H1 (cell line): ENCODE measurements around the gene VSIG10. TPM values are rescaled to one million over a fixed set of nuclear protein-coding genes. Genes with fewer than 3 reads are reported as not detected.
A peak's percentile ranks its signal among the peaks of the same experiment; 100 is the strongest.

Experiments
- ASH2L ChIP-seq: fragments of 200-600, 300-600 bp; sonication (generic); IDR thresholded peaks from one replicate; pipeline ENCODE4 v1.7.1; 2017; ENCODE audit warnings: low read length
- ATF2 ChIP-seq: IDR thresholded peaks from 2 replicates; pipeline ENCODE4 v1.6.1; 2012; ENCODE audit warnings: low read length, inconsistent platforms
- CHD2 ChIP-seq: IDR thresholded peaks from 2 replicates; pipeline ENCODE4 v1.6.1; 2012; ENCODE audit warnings: low read length, improper control_type of control experiment
- CREB1 ChIP-seq: IDR thresholded peaks from 2 replicates; pipeline ENCODE4 v1.6.1; 2012; ENCODE audit warnings: inconsistent platforms
- E2F6 ChIP-seq: IDR thresholded peaks from 2 replicates; pipeline ENCODE4 v1.6.1; 2012; ENCODE audit warnings: inconsistent platforms
- EGR1 ChIP-seq: IDR thresholded peaks from 2 replicates; pipeline ENCODE4 v1.6.1; 2011; ENCODE audit warnings: low read depth, low read length, borderline replicate concordance
- EP300 ChIP-seq, 2 experiments: IDR thresholded peaks; 1 replicate in 1 of 2; 2 replicates in 1 of 2; pipeline ENCODE4 v1.6.1; 2011 to 2012; ENCODE audit warnings: low read depth in 2 of 2, low read length in 2 of 2, mild to moderate bottlenecking in 2 of 2, borderline replicate concordance in 1 of 2, inconsistent platforms in 1 of 2, moderate library complexity in 1 of 2
- EZH2 ChIP-seq: fragments of 200-600 bp; sonication (generic); IDR thresholded peaks from 2 replicates; pipeline ENCODE4 v1.7.1; 2012; ENCODE audit warnings: low read depth, mild to moderate bottlenecking, moderate library complexity, low read length, inconsistent platforms; ENCODE audit not compliant: severe bottlenecking
- GABPA ChIP-seq: IDR thresholded peaks from 2 replicates; pipeline ENCODE4 v1.6.1; 2011; ENCODE audit warnings: mild to moderate bottlenecking, low read length, moderate library complexity, borderline replicate concordance; ENCODE audit not compliant: insufficient read depth
- JUN ChIP-seq: IDR thresholded peaks from 2 replicates; pipeline ENCODE4 v1.6.1; 2011; ENCODE audit warnings: low read depth, mild to moderate bottlenecking, improper control_type of control experiment, low read length
- JUND ChIP-seq: IDR thresholded peaks from 2 replicates; pipeline ENCODE4 v1.6.1; 2011; ENCODE audit warnings: mild to moderate bottlenecking, improper control_type of control experiment, low read length
- KDM4A ChIP-seq: IDR thresholded peaks from one replicate; pipeline ENCODE4 v1.7.1; 2012; ENCODE audit warnings: low read depth, mild to moderate bottlenecking, moderate library complexity, low read length, inconsistent platforms; ENCODE audit not compliant: severe bottlenecking
- MAX ChIP-seq: IDR thresholded peaks from 2 replicates; pipeline ENCODE4 v1.6.1; 2012; ENCODE audit warnings: inconsistent platforms
- NRF1 ChIP-seq: IDR thresholded peaks from 2 replicates; pipeline ENCODE4 v1.6.1; 2011; ENCODE audit warnings: mild to moderate bottlenecking, low read depth, low read length, improper control_type of control experiment
- PHF8 ChIP-seq: fragments of 200-600 bp; sonication (generic); conservative IDR thresholded peaks from 2 replicates; pipeline ENCODE4 v1.7.1; 2012; ENCODE audit warnings: low read depth, mild to moderate bottlenecking, inconsistent platforms, low read length, moderate library complexity
- POU5F1 ChIP-seq: IDR thresholded peaks from 2 replicates; pipeline ENCODE4 v1.6.1; 2011; ENCODE audit warnings: low read depth, mild to moderate bottlenecking, low read length, moderate library complexity
- RNF2 ChIP-seq: fragments of 200-900, 300-1000 bp; sonication (generic); IDR thresholded peaks from 2 replicates; pipeline ENCODE4 v1.7.1; 2016; ENCODE audit warnings: borderline replicate concordance, low read depth, mild to moderate bottlenecking, antibody characterized with exemption, low read length; ENCODE audit not compliant: poor library complexity, severe bottlenecking; ENCODE audit errors: missing control alignments
- SP1 ChIP-seq: IDR thresholded peaks from 2 replicates; pipeline ENCODE4 v1.6.1; 2011; ENCODE audit warnings: low read depth, low read length
- TCF12 ChIP-seq: IDR thresholded peaks from 2 replicates; pipeline ENCODE4 v1.6.1; 2011; ENCODE audit warnings: low read depth, mild to moderate bottlenecking, low read length
- polyA plus RNA-seq, 7 experiments: library from polyadenylated mRNA; depleted of rRNA in 3 of 7; stranded (reverse) in 5 of 7; unstranded in 2 of 7; fragments of >200 nt in 5 of 7; fragments of 200-250 nt in 2 of 7; gene quantifications; 1 replicate in 5 of 7; 2 replicates in 1 of 7; 4 replicates in 1 of 7; pipeline versions ENCODE4 v1.2.1 to v1.2.3, GENCODE V29; 2011 to 2013; ENCODE audit warnings: missing spikeins in 2 of 7, mixed read lengths in 2 of 7
- total RNA-seq: library from RNA; stranded (reverse); fragmentation: NEBNext Ultra II Directional; extraction: Animal tissue kit (Norgen Biotek cat#: 25700); gene quantifications from 2 replicates; pipeline ENCODE4 v1.2.1, GENCODE V29; 2021

The VSIG10 gene
- total and polyA plus RNA-seq, 2 of the 8 experiments (the other 6 are each of a cell fraction or from before 2014, with no cell fraction given): 34.4 to 93.6 TPM

- TF ChIP-seq CHD2 (no peak), EP300 (IDR thresholded peaks at IDR 0.05; ENCODE audit: borderline replicate concordance in 1 of 2, low read depth in 2 of 2, low read length in 2 of 2) (0 out of 3 replicates have a peak, but pooled peaks of 1 of the 2 experiments have one; percentile 13), JUN (no peak), POU5F1 (no peak), EZH2 (no peak), NRF1 (no peak), E2F6 (no peak), ASH2L (no peak), MAX (no peak), ATF2 (no peak), RNF2 (no peak), CREB1 (peak; percentile 38; the same call in 1 of the 2 replicates), GABPA (no peak), SP1 (no peak), PHF8 (no peak), JUND (no peak), TCF12 (no peak), KDM4A (no peak), EGR1 (peak; percentile 45; the same call in 1 of the 2 replicates)
These were observed 48.7 kb downstream of the VSIG10 start (continued) for GRCh38 chr12:118055144-118055557.
